ENCODE measurements around the gene JUNB. TPM values are rescaled to one million over a fixed set of nuclear protein-coding genes. Genes with fewer than 3 reads are reported as not detected.
A peak's percentile ranks its signal among the peaks of the same experiment; 100 is the strongest.

JUNB gene
- total and polyA plus RNA-seq, 10 donors, result 57.5 to 363 (median 169) TPM

DNA sequence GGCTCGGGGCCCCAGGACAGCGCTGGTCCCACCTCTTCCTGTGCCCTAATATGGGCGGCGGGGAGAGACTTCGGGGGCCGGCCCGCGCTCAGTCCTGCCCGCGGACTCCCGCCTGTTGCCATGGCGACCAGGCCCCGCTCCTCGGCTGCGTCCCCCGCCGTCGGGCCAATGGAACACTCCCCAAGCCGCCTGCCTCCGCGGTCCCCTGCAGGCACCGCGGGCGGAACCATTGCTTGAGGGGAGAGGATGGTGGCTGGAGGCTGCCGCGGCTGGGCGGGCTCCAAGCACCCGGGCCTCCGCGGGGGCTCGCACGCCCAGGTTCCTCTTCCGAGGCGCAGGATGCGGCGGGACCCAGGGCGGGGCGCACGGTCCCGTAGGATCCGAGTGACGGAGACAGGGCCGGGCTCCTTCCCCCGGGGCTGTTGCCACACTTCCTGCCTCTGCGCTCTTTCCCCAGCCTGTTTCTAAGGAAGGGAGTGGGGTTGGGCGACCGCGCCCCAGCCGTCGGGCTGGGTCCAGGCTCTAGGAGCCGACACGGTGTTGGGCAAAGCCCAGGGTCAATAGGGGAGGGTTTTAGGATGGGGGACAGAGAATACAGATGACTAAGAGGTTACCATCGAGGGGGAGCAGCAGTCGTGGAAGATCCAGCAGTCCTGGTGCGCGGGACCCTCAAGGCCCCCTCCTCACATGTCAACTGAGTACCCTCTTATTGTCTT lies 1.2 kb upstream of the JUNB start:
- peak; percentile 100 for DNase-seq
- peaks cover 43 to 77% (median 67%) of the 10 kb centered on the region in 6 donors for H3K4me1 ChIP-seq
- H3K27ac ChIP-seq, result peak overlapping the region; percentile 97 to 100 (median 100)
- peaks cover 0 to 5% (median 0%) of the 10 kb centered on the region in 7 donors for H3K27me3 ChIP-seq (replicated peaks in 1 of 7)
- peak overlapping the region; percentile 72 to 96 (median 88) for H3K4me3 ChIP-seq
- no peaks in the 10 kb centered on the region for H3K36me3 ChIP-seq
- H3K9me3 ChIP-seq, result no peaks in the 10 kb centered on the region
- TF ChIP-seq POLR2AphosphoS5 (IDR thresholded peaks at IDR 0.05), result peak; percentile 95 to 99 (median 96)
- TF ChIP-seq POLR2A (IDR thresholded peaks at IDR 0.05), result peak; percentile 46 to 79 (median 69)
- TF ChIP-seq, protein P1, sequence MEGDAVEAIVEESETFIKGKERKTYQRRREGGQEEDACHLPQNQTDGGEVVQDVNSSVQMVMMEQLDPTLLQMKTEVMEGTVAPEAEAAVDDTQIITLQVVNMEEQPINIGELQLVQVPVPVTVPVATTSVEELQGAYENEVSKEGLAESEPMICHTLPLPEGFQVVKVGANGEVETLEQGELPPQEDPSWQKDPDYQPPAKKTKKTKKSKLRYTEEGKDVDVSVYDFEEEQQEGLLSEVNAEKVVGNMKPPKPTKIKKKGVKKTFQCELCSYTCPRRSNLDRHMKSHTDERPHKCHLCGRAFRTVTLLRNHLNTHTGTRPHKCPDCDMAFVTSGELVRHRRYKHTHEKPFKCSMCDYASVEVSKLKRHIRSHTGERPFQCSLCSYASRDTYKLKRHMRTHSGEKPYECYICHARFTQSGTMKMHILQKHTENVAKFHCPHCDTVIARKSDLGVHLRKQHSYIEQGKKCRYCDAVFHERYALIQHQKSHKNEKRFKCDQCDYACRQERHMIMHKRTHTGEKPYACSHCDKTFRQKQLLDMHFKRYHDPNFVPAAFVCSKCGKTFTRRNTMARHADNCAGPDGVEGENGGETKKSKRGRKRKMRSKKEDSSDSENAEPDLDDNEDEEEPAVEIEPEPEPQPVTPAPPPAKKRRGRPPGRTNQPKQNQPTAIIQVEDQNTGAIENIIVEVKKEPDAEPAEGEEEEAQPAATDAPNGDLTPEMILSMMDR (IDR thresholded peaks at IDR 0.05 in 8 of 11, conservative IDR thresholded peaks at IDR 0.05 in 3 of 11), result peak in 3 of 11 experiments; percentile 15 to 46 (median 38)
- intact Hi-C loops (cut with DNase I; ENCODE audit: low total_unique reads), result no loop called here
- WGBS, 5 donors, result 0 to 1% (median 1%) methylated on average over 15 to 56 of the region's 56 CpGs

DNA sequence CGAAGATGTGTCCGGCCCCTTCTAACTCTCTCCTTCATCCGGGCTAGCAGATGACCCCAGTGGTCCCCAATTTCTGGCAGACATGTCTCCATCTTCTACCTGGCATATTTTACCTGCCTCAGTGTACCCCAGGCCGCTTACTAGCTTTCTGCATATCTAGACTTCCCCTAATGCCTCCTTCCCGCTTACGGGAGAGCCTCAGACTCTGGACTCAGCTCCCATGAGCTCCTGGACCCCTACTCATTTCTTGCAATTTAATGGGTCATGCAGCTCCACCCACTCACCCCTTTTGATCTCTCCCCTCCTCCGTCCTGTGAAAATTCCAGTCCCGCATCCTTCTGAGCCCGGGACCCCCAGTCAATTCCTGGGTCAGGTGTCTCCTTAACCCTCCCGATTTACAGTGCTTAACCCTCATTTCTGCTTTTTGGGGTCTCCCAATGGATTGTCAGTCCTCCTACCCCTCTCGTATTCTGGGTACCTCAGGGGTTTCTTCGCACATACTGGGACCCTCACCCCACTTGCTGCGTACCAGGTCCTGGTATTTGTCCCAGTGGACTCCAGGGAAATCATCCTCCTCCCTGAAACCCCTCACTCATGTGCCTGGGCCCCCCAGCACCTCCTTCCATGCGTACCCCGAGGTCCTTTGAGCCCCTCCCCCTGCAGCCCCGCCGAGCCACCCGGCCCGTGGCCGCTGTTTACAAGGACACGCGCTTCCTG lies 500 bp upstream of the JUNB start:
- Histone ChIP-seq H3K27ac (peak overlapping the region; percentile 97 to 100 (median 100)), H3K4me3 (peak overlapping the region; percentile 72 to 96 (median 88)), H3K9me3 (no peaks in the 10 kb centered on the region), H3K27me3 (replicated peaks in 1 of 7) (peaks cover 0 to 5% (median 0%) of the 10 kb centered on the region in 7 donors), H3K4me1 (peaks cover 36 to 77% (median 67%) of the 10 kb centered on the region in 6 donors), H3K36me3 (no peaks in the 10 kb centered on the region)
- intact Hi-C loops (cut with DNase I; ENCODE audit: low total_unique reads), result no loop called here
- TF ChIP-seq POLR2AphosphoS5 (IDR thresholded peaks at IDR 0.05) (no peak), POLR2A (IDR thresholded peaks at IDR 0.05) (no peak)
- TF ChIP-seq, protein P1 (IDR thresholded peaks at IDR 0.05 in 8 of 11, conservative IDR thresholded peaks at IDR 0.05 in 3 of 11), result no peak
- no peak for DNase-seq
- 1 to 2% (median 2%) methylated on average over 13 to 22 of the region's 22 CpGs for WGBS, 5 donors

DNA sequence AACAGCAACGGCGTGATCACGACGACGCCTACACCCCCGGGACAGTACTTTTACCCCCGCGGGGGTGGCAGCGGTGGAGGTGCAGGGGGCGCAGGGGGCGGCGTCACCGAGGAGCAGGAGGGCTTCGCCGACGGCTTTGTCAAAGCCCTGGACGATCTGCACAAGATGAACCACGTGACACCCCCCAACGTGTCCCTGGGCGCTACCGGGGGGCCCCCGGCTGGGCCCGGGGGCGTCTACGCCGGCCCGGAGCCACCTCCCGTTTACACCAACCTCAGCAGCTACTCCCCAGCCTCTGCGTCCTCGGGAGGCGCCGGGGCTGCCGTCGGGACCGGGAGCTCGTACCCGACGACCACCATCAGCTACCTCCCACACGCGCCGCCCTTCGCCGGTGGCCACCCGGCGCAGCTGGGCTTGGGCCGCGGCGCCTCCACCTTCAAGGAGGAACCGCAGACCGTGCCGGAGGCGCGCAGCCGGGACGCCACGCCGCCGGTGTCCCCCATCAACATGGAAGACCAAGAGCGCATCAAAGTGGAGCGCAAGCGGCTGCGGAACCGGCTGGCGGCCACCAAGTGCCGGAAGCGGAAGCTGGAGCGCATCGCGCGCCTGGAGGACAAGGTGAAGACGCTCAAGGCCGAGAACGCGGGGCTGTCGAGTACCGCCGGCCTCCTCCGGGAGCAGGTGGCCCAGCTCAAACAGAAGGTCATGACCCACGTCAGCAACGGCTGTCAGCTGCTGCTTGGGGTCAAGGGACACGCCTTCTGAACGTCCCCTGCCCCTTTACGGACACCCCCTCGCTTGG lies 966 bp downstream of the JUNB start:
- peaks cover 0 to 7% (median 0%) of the 10 kb centered on the region in 6 donors for H3K36me3 ChIP-seq
- DNase-seq, result peak; percentile 98
- H3K4me1 ChIP-seq, result peaks cover 27 to 74% (median 65%) of the 10 kb centered on the region in 6 donors
- WGBS, 5 donors, result 0 to 1% (median 0%) methylated on average over 41 to 84 of the region's 84 CpGs
- peak overlapping the region; percentile 97 to 100 (median 100) for H3K27ac ChIP-seq
- intact Hi-C loops (cut with DNase I; ENCODE audit: low total_unique reads), result no loop called here
- H3K4me3 ChIP-seq, result peak overlapping the region; percentile 72 to 96 (median 88)
- TF ChIP-seq, protein P1 (IDR thresholded peaks at IDR 0.05 in 8 of 11, conservative IDR thresholded peaks at IDR 0.05 in 3 of 11), result peak in 4 of 11 experiments; percentile 11 to 28 (median 22)
- peak in 2 of 3 donors; percentile 16 to 49 for TF ChIP-seq POLR2A (IDR thresholded peaks at IDR 0.05)
- TF ChIP-seq POLR2AphosphoS5 (IDR thresholded peaks at IDR 0.05), result peak; percentile 90 to 97 (median 93)
- H3K27me3 ChIP-seq (replicated peaks in 1 of 7), result peaks cover 0 to 5% (median 0%) of the 10 kb centered on the region in 7 donors
- no peaks in the 10 kb centered on the region for H3K9me3 ChIP-seq
